ENCODE measurements around the gene DGKH.

Gene DGKH

DNA sequence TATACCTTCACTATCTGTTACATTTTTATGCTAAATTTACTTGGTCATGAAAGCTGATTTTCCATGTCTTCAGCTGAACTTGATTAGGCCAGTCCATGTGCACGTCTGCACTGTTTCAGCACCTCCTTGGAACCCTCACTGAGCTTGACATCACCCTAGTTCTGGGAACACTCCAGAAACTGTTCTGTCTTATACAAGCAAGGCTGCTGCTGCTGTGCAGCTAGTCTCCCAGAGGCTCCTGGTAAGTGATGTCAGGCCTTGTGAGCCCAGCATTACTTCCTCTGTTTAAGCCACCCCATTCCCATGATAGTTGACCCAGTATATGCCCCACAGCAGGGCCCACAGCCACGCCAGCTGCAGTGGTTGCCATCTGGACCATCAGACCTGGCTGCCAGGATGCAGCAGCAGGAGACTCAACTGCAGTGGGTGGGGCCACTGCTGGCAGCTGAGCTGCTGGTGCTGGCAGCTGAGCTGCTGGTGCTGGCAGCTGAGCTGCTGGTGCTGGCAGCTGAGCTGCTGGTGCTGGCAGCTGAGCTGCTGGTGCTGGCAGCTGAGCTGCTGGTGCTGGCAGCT, 133.0 kb downstream of the DGKH start:
- TF ChIP-seq, protein P1, sequence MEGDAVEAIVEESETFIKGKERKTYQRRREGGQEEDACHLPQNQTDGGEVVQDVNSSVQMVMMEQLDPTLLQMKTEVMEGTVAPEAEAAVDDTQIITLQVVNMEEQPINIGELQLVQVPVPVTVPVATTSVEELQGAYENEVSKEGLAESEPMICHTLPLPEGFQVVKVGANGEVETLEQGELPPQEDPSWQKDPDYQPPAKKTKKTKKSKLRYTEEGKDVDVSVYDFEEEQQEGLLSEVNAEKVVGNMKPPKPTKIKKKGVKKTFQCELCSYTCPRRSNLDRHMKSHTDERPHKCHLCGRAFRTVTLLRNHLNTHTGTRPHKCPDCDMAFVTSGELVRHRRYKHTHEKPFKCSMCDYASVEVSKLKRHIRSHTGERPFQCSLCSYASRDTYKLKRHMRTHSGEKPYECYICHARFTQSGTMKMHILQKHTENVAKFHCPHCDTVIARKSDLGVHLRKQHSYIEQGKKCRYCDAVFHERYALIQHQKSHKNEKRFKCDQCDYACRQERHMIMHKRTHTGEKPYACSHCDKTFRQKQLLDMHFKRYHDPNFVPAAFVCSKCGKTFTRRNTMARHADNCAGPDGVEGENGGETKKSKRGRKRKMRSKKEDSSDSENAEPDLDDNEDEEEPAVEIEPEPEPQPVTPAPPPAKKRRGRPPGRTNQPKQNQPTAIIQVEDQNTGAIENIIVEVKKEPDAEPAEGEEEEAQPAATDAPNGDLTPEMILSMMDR (IDR thresholded peaks at IDR 0.05; ENCODE audit: insufficient read depth, low read length, missing control alignments): no peak
- POLR2A ChIA-PET: no interaction called here
- DNase-seq (ENCODE audit: low read depth, low spot score): no peak
- CTCF ChIA-PET: no interaction called here
- H3K4me3 ChIP-seq (ENCODE audit: low read depth, low read length): no peak overlapping the region

DNA sequence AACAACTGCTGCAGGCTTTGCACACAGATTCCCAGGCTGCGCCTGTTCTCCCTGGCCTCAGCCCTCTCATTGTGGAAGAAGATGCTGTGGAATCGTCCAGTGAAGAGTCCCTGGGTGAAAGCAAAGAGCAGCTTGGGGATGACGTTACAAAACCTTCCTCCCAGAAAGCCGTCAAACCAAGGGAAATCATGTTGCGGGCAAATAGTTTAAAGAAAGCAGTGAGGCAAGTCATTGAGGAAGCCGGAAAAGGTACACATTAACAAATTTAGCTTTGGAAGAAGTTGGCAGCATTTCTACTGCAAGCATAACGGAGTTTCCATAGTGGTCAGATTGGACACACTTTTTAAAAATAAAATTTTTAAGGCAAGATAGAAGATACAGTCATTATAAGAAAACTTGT, 140.6 kb downstream of the DGKH start:
- TF ChIP-seq, protein P1 (IDR thresholded peaks at IDR 0.05; ENCODE audit: insufficient read depth, low read length, missing control alignments): no peak
- CTCF ChIA-PET: no interaction called here
- no peak overlapping the region for H3K4me3 ChIP-seq (ENCODE audit: low read depth, low read length)
- no peak for DNase-seq (ENCODE audit: low read depth, low spot score)
- POLR2A ChIA-PET: no interaction called here

DNA sequence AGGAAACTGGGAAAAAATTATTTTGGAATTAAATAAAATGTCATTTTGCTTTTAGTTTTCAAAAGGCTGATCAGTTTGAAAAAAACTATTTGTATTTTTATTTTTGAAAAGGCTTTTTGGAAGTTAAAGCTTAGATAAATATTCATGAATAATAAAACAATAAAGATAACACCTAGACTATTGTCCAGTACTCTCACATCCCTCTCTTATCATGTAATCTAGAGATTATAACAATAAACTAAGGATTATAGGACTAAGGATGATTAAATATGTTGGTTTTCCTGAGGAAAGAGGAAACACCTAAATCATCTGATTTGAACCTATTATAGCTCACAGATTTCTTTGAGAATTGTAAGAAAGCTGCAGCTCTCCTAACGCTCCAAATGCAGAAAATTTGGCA, 142.1 kb downstream of the DGKH start:
- POLR2A ChIA-PET: no interaction called here
- no peak overlapping the region for H3K4me3 ChIP-seq (ENCODE audit: low read depth, low read length)
- TF ChIP-seq, protein P1 (IDR thresholded peaks at IDR 0.05; ENCODE audit: insufficient read depth, low read length, missing control alignments): no peak
- CTCF ChIA-PET: interaction anchor here (1.5 kb wide), 1 partner anchor 779 kb away, joined by 3 read pairs; no protein-coding TSS in a partner anchor
- DNase-seq (ENCODE audit: low read depth, low spot score): no peak

DNA sequence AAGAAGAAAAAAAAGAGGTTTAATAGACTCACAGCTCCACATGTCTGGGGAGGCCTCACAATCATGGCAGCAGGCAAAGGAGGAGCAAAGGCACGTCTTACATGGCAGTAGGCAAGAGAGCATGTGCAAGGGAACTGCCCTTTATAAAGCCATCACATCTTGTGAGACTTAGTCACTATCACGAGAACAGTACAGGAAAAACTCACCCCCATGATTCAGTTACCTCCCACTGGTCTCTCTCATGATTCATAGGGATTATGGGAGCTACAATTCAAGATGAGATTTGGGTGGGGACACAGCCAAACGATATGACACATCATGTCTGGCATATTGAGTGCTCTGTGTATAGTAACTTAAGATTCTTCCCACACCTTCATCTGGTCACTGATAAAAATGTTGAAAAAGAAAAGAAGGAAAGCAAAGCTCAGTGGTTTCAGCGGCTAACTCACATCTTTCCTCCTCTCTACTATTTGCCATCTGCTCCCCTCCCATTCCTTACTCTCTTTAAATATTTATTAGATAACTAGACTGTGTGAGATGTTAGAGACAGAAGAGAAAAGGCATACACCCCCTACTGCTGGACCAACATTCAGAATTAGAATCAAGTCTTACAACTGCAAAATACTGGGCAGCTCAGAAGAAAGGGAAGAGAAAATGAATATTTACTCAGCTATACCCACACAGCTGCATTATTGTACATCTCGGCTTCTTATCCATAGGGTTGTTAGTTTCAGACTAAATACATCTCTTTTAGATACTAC, 163.4 kb downstream of the DGKH start:
- H3K4me3 ChIP-seq (ENCODE audit: low read depth, low read length): no peak overlapping the region
- CTCF ChIA-PET: interaction anchor here (0.8 kb wide), 1 partner anchor 832 kb away, joined by 3 read pairs; no protein-coding TSS in a partner anchor
- POLR2A ChIA-PET: no interaction called here
- DNase-seq (ENCODE audit: low read depth, low spot score): no peak
- TF ChIP-seq, protein P1 (IDR thresholded peaks at IDR 0.05; ENCODE audit: insufficient read depth, low read length, missing control alignments): no peak

DNA sequence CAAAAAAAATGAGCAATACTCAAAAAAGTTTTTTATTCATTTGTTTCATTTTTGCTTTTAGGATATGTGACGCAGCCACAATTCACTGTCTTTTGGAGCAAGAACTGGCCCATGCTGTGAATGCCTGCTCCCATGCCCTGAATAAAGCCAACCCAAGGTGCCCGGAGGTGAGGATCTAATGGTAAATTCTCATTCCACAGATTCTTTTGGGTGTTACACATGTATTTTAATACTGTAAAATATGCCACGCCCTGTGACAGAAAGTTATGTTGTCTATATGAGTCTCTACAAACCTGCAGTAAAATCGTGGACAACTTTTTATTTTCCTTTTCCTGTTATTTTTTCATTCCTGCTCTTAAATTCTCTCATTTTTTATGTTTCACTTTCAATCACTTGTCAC, 166.0 kb downstream of the DGKH start:
- CTCF ChIA-PET: no interaction called here
- TF ChIP-seq, protein P1 (IDR thresholded peaks at IDR 0.05; ENCODE audit: insufficient read depth, low read length, missing control alignments): no peak
- POLR2A ChIA-PET: no interaction called here
- no peak overlapping the region for H3K4me3 ChIP-seq (ENCODE audit: low read depth, low read length)
- no peak for DNase-seq (ENCODE audit: low read depth, low spot score)

DNA sequence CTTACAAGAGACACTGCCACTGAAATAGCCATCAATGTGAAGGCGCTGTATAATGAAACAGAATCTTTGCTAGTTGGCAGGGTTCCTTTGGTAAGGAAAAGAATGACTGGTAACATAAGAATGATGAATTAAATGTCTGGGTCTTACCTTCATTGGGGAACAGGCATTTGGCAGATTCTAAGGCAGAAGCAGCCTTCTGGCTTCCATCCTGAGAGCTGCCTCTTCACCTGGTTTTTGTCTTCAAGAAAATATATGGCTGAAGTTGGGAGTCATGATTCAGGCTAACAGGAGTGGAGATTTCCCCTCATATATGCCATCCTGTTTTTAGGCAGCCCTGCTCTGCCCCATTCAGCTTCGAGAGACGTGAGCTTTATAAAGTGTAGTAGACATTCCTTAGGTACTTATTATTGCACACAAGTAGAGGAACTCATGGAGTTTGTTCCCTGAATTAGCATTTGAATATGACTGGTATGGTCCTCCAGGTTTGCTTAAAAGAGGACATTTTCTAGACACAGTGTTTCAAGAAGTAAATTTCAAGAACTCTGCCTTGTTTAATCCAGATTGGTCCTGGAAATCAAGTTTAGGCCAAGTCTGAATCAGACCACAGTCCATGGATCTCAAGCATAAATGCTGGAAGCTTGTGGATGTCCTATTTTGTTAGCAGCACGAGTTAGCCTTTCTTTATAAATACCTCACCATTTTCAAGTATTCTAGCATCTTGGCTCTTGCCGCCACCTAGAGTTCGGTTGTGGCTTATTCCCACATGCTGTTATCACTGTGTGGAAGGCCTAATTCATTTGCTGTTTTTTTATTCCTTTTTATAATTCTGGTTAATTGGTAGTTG, 167.4 kb downstream of the DGKH start:
- POLR2A ChIA-PET: no interaction called here
- CTCF ChIA-PET: interaction anchor here (0.8 to 1.8 kb wide), 12 partner anchors 8 to 830 kb away, joined by 3 to 10 read pairs (median 3); no protein-coding TSS in a partner anchor
- no peak overlapping the region for H3K4me3 ChIP-seq (ENCODE audit: low read depth, low read length)
- DNase-seq (ENCODE audit: low read depth, low spot score): no peak
- TF ChIP-seq, protein P1 (IDR thresholded peaks at IDR 0.05; ENCODE audit: insufficient read depth, low read length, missing control alignments): peak; percentile 58
